Measurements from ENCODE around the gene CLUH.

The CLUH gene

DNA sequence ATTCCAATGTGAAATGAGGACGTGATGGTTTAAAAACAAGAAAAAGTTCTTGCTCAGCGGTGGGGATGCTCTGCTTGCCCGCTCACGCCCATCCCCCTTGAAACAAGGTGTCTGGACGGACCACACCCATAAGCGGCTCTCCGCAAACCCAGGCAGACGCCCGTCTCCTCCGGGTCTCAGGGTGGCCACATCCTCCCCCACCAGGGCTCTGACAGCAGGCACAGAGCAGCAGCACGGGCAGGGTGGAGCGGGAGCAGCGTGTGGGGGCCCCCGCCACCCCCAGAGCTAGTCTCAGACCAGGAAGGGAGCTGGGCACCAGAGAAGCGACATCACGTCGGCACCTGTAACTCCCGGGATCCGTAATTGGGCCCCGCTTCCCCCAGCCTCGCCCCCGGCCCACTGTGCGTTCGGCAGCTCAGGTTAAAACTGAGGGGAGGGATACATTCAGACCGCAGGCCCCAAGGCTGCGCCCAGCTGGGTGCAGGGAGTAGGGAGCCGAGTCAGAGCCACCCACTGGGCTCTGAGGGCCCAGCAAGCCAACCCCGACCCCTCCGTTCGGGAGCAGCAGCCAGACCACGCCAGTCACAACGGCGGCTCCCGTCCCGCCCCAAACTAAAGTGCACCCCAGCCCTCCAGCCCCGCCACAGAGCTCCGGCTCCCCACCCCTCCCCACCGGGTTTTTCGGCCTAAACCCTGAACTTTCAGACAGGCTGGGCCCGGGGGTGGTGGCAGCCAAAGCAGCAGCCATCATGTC, 22.0 kb downstream of the CLUH start:
- no peak for DNase-seq
- no peak overlapping the region for H3K4me2 ChIP-seq (ENCODE audit: low read length)

DNA sequence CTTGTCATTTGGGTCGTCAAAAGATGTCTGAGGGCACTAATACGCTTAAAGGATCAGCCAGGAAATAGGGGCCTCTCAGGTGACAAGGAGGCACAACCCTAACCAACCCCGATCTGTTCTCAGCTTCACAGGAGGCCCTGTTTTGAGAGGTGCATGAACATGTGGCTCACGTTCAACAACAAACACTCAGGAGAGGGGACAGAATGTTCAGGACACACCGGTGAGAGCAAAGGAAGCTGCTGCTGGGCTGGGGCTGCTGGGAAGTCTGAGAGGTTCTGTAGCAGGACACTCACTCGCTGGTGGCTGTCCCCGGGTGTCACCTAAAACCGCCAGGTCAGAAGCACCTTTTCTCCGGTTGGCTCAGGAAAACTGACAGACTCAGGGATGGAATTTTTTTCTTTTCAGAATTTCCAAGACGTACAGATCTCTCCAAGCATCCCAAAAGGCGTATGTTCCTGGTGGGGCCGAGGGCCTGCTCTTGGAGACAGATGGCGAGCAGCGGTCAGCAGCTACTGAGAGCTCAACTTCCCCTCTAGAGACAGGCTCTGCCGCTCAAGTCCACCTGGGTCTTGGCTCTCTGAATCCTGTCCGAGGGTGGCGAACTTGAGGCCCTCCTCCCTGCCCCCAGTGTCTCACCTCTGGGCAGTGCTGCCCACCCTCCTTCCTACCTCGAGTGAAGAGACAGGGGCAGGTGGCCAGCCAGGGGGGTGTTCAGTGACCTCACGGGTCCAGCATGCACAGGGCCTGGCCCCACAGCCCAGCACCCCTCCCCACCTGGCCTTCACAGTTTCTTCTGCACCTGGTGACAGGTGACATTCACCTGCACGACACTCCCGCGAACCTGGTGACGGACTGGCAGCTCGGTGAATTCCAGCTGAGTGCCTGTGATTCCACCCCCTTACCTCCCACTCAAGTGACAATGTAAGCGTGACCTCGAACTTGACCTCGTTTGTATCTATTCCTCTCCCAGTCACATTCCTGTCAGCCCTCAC, 22.9 kb downstream of the CLUH start:
- no peak overlapping the region for H2AFZ ChIP-seq (ENCODE audit: insufficient read depth, low read length, poor library complexity)
- no peak overlapping the region for H2BK12ac ChIP-seq (ENCODE audit: low read length)
- H3K36me3 ChIP-seq (ENCODE audit: control insufficient read depth in 1 of 2, insufficient read depth in 2 of 2, low read length in 2 of 2), result peaks cover 39 to 40% of the 10 kb centered on the region in 2 experiments
- H3K4me2 ChIP-seq (ENCODE audit: low read length), result no peak overlapping the region
- H3K18ac ChIP-seq (ENCODE audit: low read length), result no peak overlapping the region
- H2BK5ac ChIP-seq (ENCODE audit: low read depth, low read length, poor library complexity), result no peak overlapping the region
- H3K27ac ChIP-seq (ENCODE audit: low read depth, low read length), result no peak overlapping the region
- H3K9ac ChIP-seq (ENCODE audit: low read length), result no peak overlapping the region
- H3K23ac ChIP-seq (ENCODE audit: low read length), result no peak overlapping the region
- no peak overlapping the region for H3K14ac ChIP-seq (ENCODE audit: low read length)
- no peaks in the 10 kb centered on the region for H3K79me2 ChIP-seq (ENCODE audit: control insufficient read depth, insufficient read depth, low read length, poor library complexity)
- no peak overlapping the region for H2BK120ac ChIP-seq (ENCODE audit: insufficient read depth, low read length, poor library complexity)
- no peaks in the 10 kb centered on the region for H3K4me1 ChIP-seq (ENCODE audit: control insufficient read depth in 1 of 2, insufficient read depth in 2 of 2, low read length in 2 of 2)
- H3K27me3 ChIP-seq (ENCODE audit: insufficient read depth, low read length), result no peaks in the 10 kb centered on the region
- no peak overlapping the region for H3K4ac ChIP-seq (ENCODE audit: low read depth, low read length)
- H3K9me3 ChIP-seq (ENCODE audit: insufficient read depth, low read depth, low read length), result peaks cover 1% of the 10 kb centered on the region
- no peak overlapping the region for H3K4me3 ChIP-seq (ENCODE audit: low read depth, low read length)
- no peak overlapping the region for H4K8ac ChIP-seq (ENCODE audit: low read depth, low read length)
- no peak overlapping the region for H4K12ac ChIP-seq (ENCODE audit: low read depth, low read length)
- no peak overlapping the region for H2AK5ac ChIP-seq (ENCODE audit: low read length)
- no peaks in the 10 kb centered on the region for H3K79me1 ChIP-seq (ENCODE audit: low read length)
- WGBS (ENCODE audit: extremely low coverage, insufficient coverage, insufficient read length), result no CpG with 5 or more reads among the region's 27 CpGs
- DNase-seq, result peak in 1 of 2 donors; percentile 34
- no peak overlapping the region for H4K91ac ChIP-seq (ENCODE audit: low read depth, low read length)

More for the DNA sequence above, 22.0 kb downstream of the CLUH start:
- Histone ChIP-seq H2BK5ac (ENCODE audit: low read depth, low read length, poor library complexity) (no peak overlapping the region), H3K14ac (ENCODE audit: low read length) (no peak overlapping the region), H3K18ac (ENCODE audit: low read length) (no peak overlapping the region), H2AFZ (ENCODE audit: insufficient read depth, low read length, poor library complexity) (no peak overlapping the region), H3K9me3 (ENCODE audit: insufficient read depth, low read depth, low read length) (peaks cover 1% of the 10 kb centered on the region), H3K9ac (ENCODE audit: low read length) (no peak overlapping the region), H3K79me1 (ENCODE audit: low read length) (no peaks in the 10 kb centered on the region), H4K91ac (ENCODE audit: low read depth, low read length) (no peak overlapping the region), H3K79me2 (ENCODE audit: control insufficient read depth, insufficient read depth, low read length, poor library complexity) (no peaks in the 10 kb centered on the region), H3K23ac (ENCODE audit: low read length) (no peak overlapping the region), H3K4ac (ENCODE audit: low read depth, low read length) (no peak overlapping the region), H3K27ac (ENCODE audit: low read depth, low read length) (no peak overlapping the region), H4K12ac (ENCODE audit: low read depth, low read length) (no peak overlapping the region), H3K4me3 (ENCODE audit: low read depth, low read length) (no peak overlapping the region), H3K4me1 (ENCODE audit: control insufficient read depth in 1 of 2, insufficient read depth in 2 of 2, low read length in 2 of 2) (no peaks in the 10 kb centered on the region), H4K8ac (ENCODE audit: low read depth, low read length) (no peak overlapping the region), H2BK12ac (ENCODE audit: low read length) (no peak overlapping the region), H2BK120ac (ENCODE audit: insufficient read depth, low read length, poor library complexity) (no peak overlapping the region), H3K36me3 (ENCODE audit: control insufficient read depth in 1 of 2, insufficient read depth in 2 of 2, low read length in 2 of 2) (peaks cover 39 to 40% of the 10 kb centered on the region in 2 experiments), H3K27me3 (ENCODE audit: insufficient read depth, low read length) (no peaks in the 10 kb centered on the region), H2AK5ac (ENCODE audit: low read length) (no peak overlapping the region)
- WGBS (ENCODE audit: extremely low coverage, insufficient coverage, insufficient read length), result no CpG with 5 or more reads among the region's 40 CpGs

DNA sequence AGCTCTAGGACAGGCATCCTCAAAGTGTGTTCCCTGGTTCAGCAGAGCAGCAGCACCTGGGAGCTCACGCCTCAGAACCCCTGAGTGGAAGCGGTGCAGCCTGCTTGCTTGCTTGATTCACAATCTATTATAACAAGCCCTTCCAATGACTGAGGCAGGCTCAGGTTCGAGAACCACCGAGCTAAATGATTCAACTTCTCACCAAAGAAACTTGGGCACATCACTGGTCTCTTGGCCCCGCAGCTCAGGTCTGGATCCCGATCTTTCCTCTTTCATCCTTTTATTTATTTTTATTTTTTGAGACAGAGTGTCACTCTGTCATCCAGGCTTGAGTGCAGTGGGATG, 24.5 kb downstream of the CLUH start:
- Histone ChIP-seq H3K14ac (ENCODE audit: low read length) (no peak overlapping the region), H4K8ac (ENCODE audit: low read depth, low read length) (no peak overlapping the region), H3K4me1 (ENCODE audit: control insufficient read depth in 1 of 2, insufficient read depth in 2 of 2, low read length in 2 of 2) (no peaks in the 10 kb centered on the region), H2BK12ac (ENCODE audit: low read length) (no peak overlapping the region), H2AFZ (ENCODE audit: insufficient read depth, low read length, poor library complexity) (no peak overlapping the region), H3K79me1 (ENCODE audit: low read length) (no peaks in the 10 kb centered on the region), H3K4me3 (ENCODE audit: low read depth, low read length) (no peak overlapping the region), H3K9me3 (ENCODE audit: insufficient read depth, low read depth, low read length) (no peaks in the 10 kb centered on the region), H2AK5ac (ENCODE audit: low read length) (no peak overlapping the region), H3K27me3 (ENCODE audit: insufficient read depth, low read length) (no peaks in the 10 kb centered on the region), H4K91ac (ENCODE audit: low read depth, low read length) (no peak overlapping the region), H4K12ac (ENCODE audit: low read depth, low read length) (no peak overlapping the region), H2BK5ac (ENCODE audit: low read depth, low read length, poor library complexity) (no peak overlapping the region), H3K79me2 (ENCODE audit: control insufficient read depth, insufficient read depth, low read length, poor library complexity) (no peaks in the 10 kb centered on the region), H3K36me3 (ENCODE audit: control insufficient read depth in 1 of 2, insufficient read depth in 2 of 2, low read length in 2 of 2) (peaks cover 27 to 30% of the 10 kb centered on the region in 2 experiments), H3K18ac (ENCODE audit: low read length) (no peak overlapping the region), H2BK120ac (ENCODE audit: insufficient read depth, low read length, poor library complexity) (no peak overlapping the region), H3K9ac (ENCODE audit: low read length) (no peak overlapping the region), H3K23ac (ENCODE audit: low read length) (no peak overlapping the region), H3K27ac (ENCODE audit: low read depth, low read length) (no peak overlapping the region), H3K4me2 (ENCODE audit: low read length) (no peak overlapping the region), H3K4ac (ENCODE audit: low read depth, low read length) (no peak overlapping the region)
- DNase-seq, result no peak
- whole genome bisulfite sequencing (ENCODE audit: extremely low coverage, insufficient coverage, insufficient read length), result no CpG with 5 or more reads among the region's 6 CpGs

DNA sequence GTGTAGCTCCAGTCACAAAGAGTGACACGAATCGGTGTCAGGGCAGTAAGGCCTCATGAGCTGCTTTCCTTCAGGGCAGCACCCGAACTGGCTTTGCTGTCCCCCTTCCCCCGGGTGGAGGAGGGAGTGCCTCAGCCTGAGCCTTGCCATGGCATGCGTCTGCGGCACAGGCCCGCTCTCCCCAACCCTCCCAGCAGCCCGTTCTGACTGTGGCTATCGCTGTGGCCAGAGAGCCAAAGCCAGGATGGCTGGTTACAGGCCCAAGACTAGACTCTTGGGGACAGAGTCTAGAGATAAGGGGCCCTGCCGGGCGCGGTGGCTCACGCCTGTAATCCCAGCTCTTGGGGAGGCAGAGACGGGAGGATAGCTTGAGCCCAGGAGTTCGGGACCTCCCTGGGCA, 25.9 kb downstream of the CLUH start:
- no CpG with 5 or more reads among the region's 15 CpGs for WGBS (ENCODE audit: extremely low coverage, insufficient coverage, insufficient read length)

More for the DNA sequence above, 25.9 kb downstream of the CLUH start:
- Histone ChIP-seq H4K12ac (ENCODE audit: low read depth, low read length) (no peak overlapping the region), H2BK120ac (ENCODE audit: insufficient read depth, low read length, poor library complexity) (no peak overlapping the region), H2BK12ac (ENCODE audit: low read length) (no peak overlapping the region), H3K4me1 (ENCODE audit: control insufficient read depth in 1 of 2, insufficient read depth in 2 of 2, low read length in 2 of 2) (no peaks in the 10 kb centered on the region), H3K4me2 (ENCODE audit: low read length) (no peak overlapping the region), H3K14ac (ENCODE audit: low read length) (no peak overlapping the region), H2AFZ (ENCODE audit: insufficient read depth, low read length, poor library complexity) (no peak overlapping the region), H3K4ac (ENCODE audit: low read depth, low read length) (no peak overlapping the region), H4K8ac (ENCODE audit: low read depth, low read length) (no peak overlapping the region), H2AK5ac (ENCODE audit: low read length) (no peak overlapping the region), H3K23ac (ENCODE audit: low read length) (no peak overlapping the region), H3K79me1 (ENCODE audit: low read length) (no peaks in the 10 kb centered on the region), H2BK5ac (ENCODE audit: low read depth, low read length, poor library complexity) (no peak overlapping the region), H3K9ac (ENCODE audit: low read length) (no peak overlapping the region), H3K9me3 (ENCODE audit: insufficient read depth, low read depth, low read length) (no peaks in the 10 kb centered on the region), H4K91ac (ENCODE audit: low read depth, low read length) (no peak overlapping the region), H3K4me3 (ENCODE audit: low read depth, low read length) (no peak overlapping the region), H3K27ac (ENCODE audit: low read depth, low read length) (no peak overlapping the region), H3K27me3 (ENCODE audit: insufficient read depth, low read length) (no peaks in the 10 kb centered on the region), H3K18ac (ENCODE audit: low read length) (no peak overlapping the region), H3K79me2 (ENCODE audit: control insufficient read depth, insufficient read depth, low read length, poor library complexity) (no peaks in the 10 kb centered on the region), H3K36me3 (ENCODE audit: control insufficient read depth in 1 of 2, insufficient read depth in 2 of 2, low read length in 2 of 2) (peaks cover 22 to 27% of the 10 kb centered on the region in 2 experiments)
- no peak for DNase-seq

Measured in trophoblast cell (in vitro differentiated cells and primary cell).